Measurements from ENCODE around the gene IGF2R. TPM values are rescaled to one million over a fixed set of nuclear protein-coding genes. Genes with fewer than 3 reads are reported as not detected.

The IGF2R gene
- total RNA-seq, 2 experiments from 2014 or later, result 19.3 to 37.6 TPM

DNA sequence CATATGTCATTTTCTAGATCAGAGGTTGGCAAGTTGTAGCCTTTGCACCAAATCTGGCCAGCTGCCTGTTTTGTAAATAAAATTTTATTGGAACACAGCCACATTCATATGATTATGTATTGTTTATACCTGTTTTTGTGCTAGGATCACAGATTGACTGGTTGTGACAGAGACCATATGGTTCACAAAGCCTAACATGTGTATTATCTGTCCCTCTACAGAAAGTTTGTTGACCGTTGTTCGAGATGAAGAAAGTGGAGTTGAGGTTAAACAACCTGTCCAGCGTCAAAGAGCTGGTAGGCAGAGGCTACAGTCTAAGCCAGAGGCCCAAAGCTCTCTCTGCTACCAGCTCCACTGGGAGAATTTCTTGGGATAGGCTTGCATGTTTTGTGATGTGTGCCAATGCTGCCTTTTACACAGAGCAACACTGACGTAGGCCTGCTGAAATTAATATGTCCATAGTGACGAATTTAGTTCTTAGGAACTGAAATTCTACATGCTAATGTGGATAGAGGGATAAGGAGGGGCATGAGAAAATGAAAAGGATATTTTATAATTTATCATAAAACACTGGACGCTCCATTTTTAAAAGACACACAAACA is 11.7 kb upstream of the IGF2R start:
- ChIA-PET CTCF (ENCODE audit: unreplicated experiment) (no interaction called here), POLR2A (interaction anchor here (0.6 to 1.9 kb wide), 2 partner anchors 11 to 263 kb away, joined by 4 to 5 read pairs; no protein-coding TSS in a partner anchor)
- H3K4me3 ChIP-seq (ENCODE audit: low read depth, low read length, poor library complexity, severe bottlenecking), result no peak overlapping the region
- H3K36me3 ChIP-seq (ENCODE audit: insufficient read depth, low read length), result no peaks in the 10 kb centered on the region
- no peaks in the 10 kb centered on the region for H3K4me1 ChIP-seq (ENCODE audit: insufficient read depth, low read length, poor library complexity, severe bottlenecking)
- no peaks in the 10 kb centered on the region for H3K79me2 ChIP-seq (ENCODE audit: insufficient read depth, low read depth, low read length)
- no peak overlapping the region for H3K4me2 ChIP-seq (ENCODE audit: low read length)
- DNase-seq (ENCODE audit: low spot score), result no peak
- H3K27ac ChIP-seq (ENCODE audit: low read depth, low read length, poor library complexity, severe bottlenecking), result no peak overlapping the region
- intact Hi-C loops (cut with micrococcal nuclease; ENCODE audit: unreplicated experiment), result no loop called here
- H2AFZ ChIP-seq (ENCODE audit: low read length), result no peak overlapping the region
- no peaks in the 10 kb centered on the region for H4K20me1 ChIP-seq (ENCODE audit: insufficient read depth, low read length)
- H3K9me2 ChIP-seq (ENCODE audit: insufficient read depth, low read length), result no peaks in the 10 kb centered on the region
- no peaks in the 10 kb centered on the region for H3K9me3 ChIP-seq (ENCODE audit: low read length)
- no TSS peak for BruUV-seq (replicated peaks)
- no peak for TF ChIP-seq EZH2phosphoT487 (IDR thresholded peaks at IDR 0.05; ENCODE audit: borderline replicate concordance, low read depth, low read length)
- no peak for TF ChIP-seq CTCF (conservative IDR thresholded peaks at IDR 0.05; ENCODE audit: low read length)

DNA sequence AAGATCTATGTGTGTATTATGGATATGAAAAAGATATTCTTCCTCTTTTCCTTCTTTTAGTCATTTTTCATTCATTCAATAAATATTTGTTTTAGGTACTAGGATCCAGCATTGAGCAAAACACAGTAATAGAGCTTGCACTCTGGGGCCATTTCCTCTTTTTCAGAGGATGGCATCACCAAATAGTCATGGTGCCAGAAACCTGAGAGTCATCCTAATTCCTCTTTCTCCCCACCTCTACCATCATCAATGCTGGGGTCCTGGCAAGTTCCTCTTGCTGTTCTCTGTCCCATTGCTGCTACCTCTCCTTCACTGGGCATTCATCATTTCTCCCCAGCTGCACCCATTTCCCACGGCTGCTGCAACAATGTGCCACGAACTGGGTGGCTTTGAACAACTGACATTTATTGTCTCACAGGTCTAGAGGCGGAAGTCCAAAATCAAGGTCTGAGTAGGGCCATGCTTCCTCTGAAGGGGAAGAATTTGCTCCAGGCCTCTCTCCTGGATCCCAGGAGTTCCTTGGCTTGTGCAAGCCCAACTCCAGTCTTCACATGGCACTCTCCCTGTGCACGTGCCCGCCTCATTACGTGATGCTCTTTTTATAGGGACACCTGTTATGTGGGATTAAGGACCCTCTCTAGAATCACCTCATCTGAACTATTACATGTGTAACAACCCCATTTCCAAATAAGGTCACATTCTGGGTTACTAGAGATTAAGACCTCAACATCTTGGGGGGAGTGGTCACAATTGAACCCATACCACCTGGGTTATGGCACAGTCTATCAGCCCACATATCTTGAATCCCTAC is 9.5 kb upstream of the IGF2R start:
- CTCF ChIA-PET (ENCODE audit: unreplicated experiment), result no interaction called here
- Histone ChIP-seq H3K4me3 (ENCODE audit: low read depth, low read length, poor library complexity, severe bottlenecking) (no peak overlapping the region), H3K27ac (ENCODE audit: low read depth, low read length, poor library complexity, severe bottlenecking) (no peak overlapping the region), H3K9me3 (ENCODE audit: low read length) (no peaks in the 10 kb centered on the region), H3K9me2 (ENCODE audit: insufficient read depth, low read length) (no peaks in the 10 kb centered on the region), H3K36me3 (ENCODE audit: insufficient read depth, low read length) (no peaks in the 10 kb centered on the region), H3K4me1 (ENCODE audit: insufficient read depth, low read length, poor library complexity, severe bottlenecking) (no peaks in the 10 kb centered on the region), H4K20me1 (ENCODE audit: insufficient read depth, low read length) (no peaks in the 10 kb centered on the region), H3K79me2 (ENCODE audit: insufficient read depth, low read depth, low read length) (no peaks in the 10 kb centered on the region), H3K4me2 (ENCODE audit: low read length) (no peak overlapping the region), H2AFZ (ENCODE audit: low read length) (no peak overlapping the region)
- intact Hi-C loops (cut with micrococcal nuclease; ENCODE audit: unreplicated experiment), result no loop called here
- TF ChIP-seq CTCF (conservative IDR thresholded peaks at IDR 0.05; ENCODE audit: low read length) (no peak), EZH2phosphoT487 (IDR thresholded peaks at IDR 0.05; ENCODE audit: borderline replicate concordance, low read depth, low read length) (no peak)
- POLR2A ChIA-PET, result interaction anchor here (1.6 kb wide), 1 partner anchor 14 kb away, joined by 3 read pairs; no protein-coding TSS in a partner anchor
- BruUV-seq (replicated peaks), result no TSS peak
- DNase-seq (ENCODE audit: low spot score), result no peak

DNA sequence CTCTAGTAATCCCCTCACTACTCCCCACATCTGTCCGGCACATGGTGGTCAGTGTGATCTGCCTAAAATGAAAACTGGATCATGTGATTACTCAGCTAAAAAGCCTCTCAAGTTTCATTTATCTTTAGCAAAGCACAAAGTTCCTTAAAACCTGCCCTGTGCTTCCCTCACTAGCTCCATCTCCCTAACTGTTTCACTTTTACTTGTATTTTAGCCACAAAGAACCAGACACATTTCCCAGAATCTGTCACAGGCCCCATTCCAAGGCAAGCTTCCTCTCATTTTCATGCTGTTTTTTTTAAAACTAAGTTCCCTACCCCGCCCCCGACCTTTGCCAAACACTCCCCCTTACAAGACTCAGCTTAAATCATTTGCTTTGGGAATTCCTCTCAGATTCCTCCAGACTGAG is 8.9 kb upstream of the IGF2R start:
- intact Hi-C loops (cut with micrococcal nuclease; ENCODE audit: unreplicated experiment), result loop anchor here (10.0 kb wide), 1 partner anchor 165 kb away; the partner anchor contains the start of gene MRPL18
- Histone ChIP-seq H3K36me3 (ENCODE audit: insufficient read depth, low read length) (no peaks in the 10 kb centered on the region), H3K4me3 (ENCODE audit: low read depth, low read length, poor library complexity, severe bottlenecking) (no peak overlapping the region), H3K4me2 (ENCODE audit: low read length) (no peak overlapping the region), H3K4me1 (ENCODE audit: insufficient read depth, low read length, poor library complexity, severe bottlenecking) (no peaks in the 10 kb centered on the region), H3K9me3 (ENCODE audit: low read length) (no peaks in the 10 kb centered on the region), H3K9me2 (ENCODE audit: insufficient read depth, low read length) (no peaks in the 10 kb centered on the region), H3K79me2 (ENCODE audit: insufficient read depth, low read depth, low read length) (no peaks in the 10 kb centered on the region), H2AFZ (ENCODE audit: low read length) (no peak overlapping the region), H3K27ac (ENCODE audit: low read depth, low read length, poor library complexity, severe bottlenecking) (no peak overlapping the region), H4K20me1 (ENCODE audit: insufficient read depth, low read length) (no peaks in the 10 kb centered on the region)
- CTCF ChIA-PET (ENCODE audit: unreplicated experiment), result no interaction called here
- POLR2A ChIA-PET, result interaction anchor here (1.6 kb wide), 1 partner anchor 14 kb away, joined by 3 read pairs; no protein-coding TSS in a partner anchor
- no peak for DNase-seq (ENCODE audit: low spot score)
- no peak for TF ChIP-seq CTCF (conservative IDR thresholded peaks at IDR 0.05; ENCODE audit: low read length)
- no peak for TF ChIP-seq EZH2phosphoT487 (IDR thresholded peaks at IDR 0.05; ENCODE audit: borderline replicate concordance, low read depth, low read length)
- no TSS peak for BruUV-seq (replicated peaks)
